Peyer's patch (tissue), 4 donors: ENCODE data around the gene PLAAT1.

Experiments
- CTCF ChIP-seq, 6 experiments: fragments of 450-650 bp in 4 of 6; fragments of 200-600 bp in 2 of 6; sonication (generic) in 1 of 6; IDR thresholded peaks; one replicate each; pipeline ENCODE4 v1.5.1; 2017 to 2019; ENCODE audit warnings: antibody characterized with exemption in 6 of 6, mild to moderate bottlenecking in 3 of 6, moderate library complexity in 1 of 6
- POLR2A ChIP-seq, 2 donors: fragments of 450-650 bp; IDR thresholded peaks; one replicate each; pipeline ENCODE4 v1.5.1; 2017; ENCODE audit warnings: antibody characterized with exemption in 2 of 2, mild to moderate bottlenecking in 2 of 2, moderate library complexity in 2 of 2

DNA sequence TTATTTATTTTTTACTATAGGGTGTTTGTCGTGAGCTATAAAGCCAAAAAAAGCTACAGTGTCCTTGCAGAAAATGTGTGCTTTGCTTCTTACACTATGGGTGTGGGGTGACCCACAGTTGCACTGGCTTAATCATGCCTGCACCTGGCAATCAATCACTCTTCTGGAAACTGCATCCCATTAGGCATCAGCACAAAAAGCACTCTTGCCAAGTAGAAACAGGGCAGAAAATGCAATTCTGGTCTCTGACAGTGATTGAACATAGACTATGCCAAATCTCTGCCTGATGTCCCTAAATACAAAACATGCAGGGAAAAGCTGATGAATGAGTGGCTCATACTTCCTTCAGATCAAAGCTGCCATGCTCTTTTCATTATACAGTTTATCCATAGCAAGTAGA is 30.4 kb upstream of the PLAAT1 start:
- TF ChIP-seq CTCF (IDR thresholded peaks at IDR 0.05): no peak
- no peak for TF ChIP-seq POLR2A (IDR thresholded peaks at IDR 0.05)
